K562 (cell line): ENCODE measurements around the gene HMGB1. TPM values are rescaled to one million over a fixed set of nuclear protein-coding genes. Genes with fewer than 3 reads are reported as not detected.

Source experiments
- C11orf30 ChIP-seq: fragments of 450-650 bp; IDR thresholded peaks from 2 replicates; pipeline ENCODE4 v1.6.1; 2016; ENCODE audit warnings: low read depth, mild to moderate bottlenecking
- CTBP1 ChIP-seq: fragments of 450-650 bp; IDR thresholded peaks from 2 replicates; pipeline ENCODE4 v1.6.1; 2016; ENCODE audit warnings: borderline replicate concordance
- ELF2 ChIP-seq: fragments of 250-450 bp; sonication (Bioruptor Pico); IDR thresholded peaks from 2 replicates; pipeline ENCODE4 v1.5.0; 2021; ENCODE audit warnings: mild to moderate bottlenecking
- HIVEP1 ChIP-seq: fragments of 250-450 bp; sonication (Bioruptor Pico); IDR thresholded peaks from 2 replicates; pipeline ENCODE4 v1.4.0; 2020; ENCODE audit warnings: mild to moderate bottlenecking
- HMG20B ChIP-seq: fragments of 250-450 bp; sonication (Bioruptor Pico); IDR thresholded peaks from 2 replicates; pipeline ENCODE4 v1.5.0; 2021; ENCODE audit warnings: mild to moderate bottlenecking
- PCBP1 ChIP-seq: fragments of 200-400 bp; formaldehyde crosslinking; IDR thresholded peaks from 2 replicates; pipeline ENCODE4 v1.6.1; 2018; ENCODE audit warnings: mild to moderate bottlenecking, low read depth, low read length; ENCODE audit not compliant: poor library complexity, severe bottlenecking
- POLR2H ChIP-seq: IDR thresholded peaks from 2 replicates; pipeline ENCODE4 v1.6.1; 2016; ENCODE audit warnings: missing genetic modification characterization, low read depth, mild to moderate bottlenecking, control low read depth, missing compliant biosample characterization, moderate library complexity
- RCOR1 ChIP-seq, 2 experiments: IDR thresholded peaks; 2 replicates each; pipeline ENCODE4 v1.6.1; 2012; ENCODE audit warnings: low read depth in 2 of 2, low read length in 2 of 2, borderline replicate concordance in 1 of 2, improper control_type of control experiment in 1 of 2
- polyA plus RNA-seq, 8 experiments: library from polyadenylated mRNA; depleted of rRNA in 4 of 8; stranded (reverse) in 5 of 8; unstranded in 3 of 8; fragments of >200 nt; fragmentation: Nextera tagmentation in 2 of 8; fragmentation: Illumina TruSeq in 1 of 8; extraction: Ambion mirVana in 2 of 8; extraction: Trizol in 1 of 8; gene quantifications; 2 replicates each; pipeline versions ENCODE4 v1.2.1 to v1.2.3, GENCODE V29; 2011 to 2014; ENCODE audit warnings: inconsistent platforms in 1 of 8, missing spikeins in 1 of 8
- total RNA-seq, 7 experiments: library from RNA; depleted of rRNA in 6 of 7; stranded (reverse); fragments of >200 nt in 6 of 7; fragmentation: Illumina TruSeq in 2 of 7; extraction: Trizol in 2 of 7; gene quantifications; 2 replicates each; pipeline versions ENCODE4 v1.2.1 to v1.2.3, GENCODE V29; 2011 to 2021; ENCODE audit warnings: low replicate concordance in 1 of 7
- TF ChIP-seq, protein P1 (sequence below): fragments of 250-450 bp; sonication (Bioruptor Pico); IDR thresholded peaks from 2 replicates; pipeline ENCODE4 v1.4.0; 2020
- TF ChIP-seq, protein P2 (sequence below): sonication (generic); formaldehyde crosslinking; IDR thresholded peaks from 2 replicates; pipeline ENCODE4 v1.8.0; 2022; ENCODE audit warnings: missing genetic modification reagents, mild to moderate bottlenecking, moderate library complexity, borderline replicate concordance
- TF ChIP-seq, protein P3 (sequence below): fragments of 450-650 bp; IDR thresholded peaks from 2 replicates; pipeline ENCODE4 v1.6.1; 2018; ENCODE audit not compliant: partially characterized antibody
- TF ChIP-seq, protein P4 (sequence below), 2 experiments: IDR thresholded peaks; 2 replicates each; pipeline ENCODE4 v1.6.1; 2011; ENCODE audit warnings: borderline replicate concordance in 1 of 2, control low read depth in 1 of 2, low read depth in 1 of 2, low read length in 1 of 2, mild to moderate bottlenecking in 1 of 2, mixed read lengths in 1 of 2, moderate library complexity in 1 of 2; ENCODE audit not compliant: insufficient read depth in 1 of 2, insufficient read length in 1 of 2, poor library complexity in 1 of 2, severe bottlenecking in 1 of 2; ENCODE audit errors: extremely low read depth in 1 of 2

The HMGB1 gene
- total and polyA plus RNA-seq, 9 of the 15 experiments (the other 6 are each of a cell fraction or from before 2014, with no cell fraction given): 442 to 1,896 (median 933) TPM

DNA sequence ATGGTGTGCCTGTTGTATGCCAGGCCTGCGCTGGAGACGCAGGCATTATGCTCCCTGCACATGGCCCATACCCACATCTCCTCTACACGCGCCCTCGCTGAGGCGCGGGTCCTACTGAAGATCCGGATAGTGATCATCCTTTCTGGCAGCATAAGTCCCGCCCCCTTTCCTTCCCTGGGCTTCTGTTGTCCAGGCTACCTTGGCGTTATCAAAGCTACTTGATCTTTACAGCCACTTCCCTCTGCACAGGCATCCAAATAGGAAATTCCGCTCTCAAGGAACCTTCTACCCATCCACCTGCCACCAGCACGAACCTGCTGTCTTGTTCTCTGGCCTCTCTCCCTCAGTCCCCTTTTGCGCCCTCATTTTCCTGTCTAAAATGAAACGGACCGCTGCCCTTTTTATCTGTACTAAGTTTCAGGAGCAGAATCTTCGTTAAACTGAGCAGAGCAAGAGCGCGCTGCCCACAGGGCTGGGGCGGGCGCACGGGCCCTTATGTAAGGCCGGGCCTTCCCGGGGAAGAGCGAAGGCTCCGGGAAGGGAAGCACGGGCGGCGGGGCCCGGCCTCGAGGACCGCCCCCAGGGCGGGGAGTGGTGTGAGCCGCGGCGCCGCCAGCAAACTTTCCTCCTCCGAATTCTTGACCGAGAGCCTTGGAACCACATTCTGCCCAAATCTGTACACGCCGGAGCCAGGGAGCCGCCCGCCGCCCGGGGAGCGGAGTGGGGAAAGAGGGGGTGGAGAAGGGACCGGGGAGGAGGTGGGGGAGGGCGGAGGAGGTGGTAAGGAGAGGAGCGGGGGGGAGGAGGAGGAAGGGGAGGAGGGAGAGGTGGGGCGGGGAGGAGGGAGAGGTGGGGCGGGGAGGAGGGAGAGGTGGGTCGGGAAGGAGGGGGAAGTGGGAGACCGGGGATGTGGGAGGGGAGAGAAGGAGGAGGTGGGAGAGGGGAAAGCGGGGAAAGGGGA lies 44.4 kb downstream of the HMGB1 start (continued):
- TF ChIP-seq, protein P1, sequence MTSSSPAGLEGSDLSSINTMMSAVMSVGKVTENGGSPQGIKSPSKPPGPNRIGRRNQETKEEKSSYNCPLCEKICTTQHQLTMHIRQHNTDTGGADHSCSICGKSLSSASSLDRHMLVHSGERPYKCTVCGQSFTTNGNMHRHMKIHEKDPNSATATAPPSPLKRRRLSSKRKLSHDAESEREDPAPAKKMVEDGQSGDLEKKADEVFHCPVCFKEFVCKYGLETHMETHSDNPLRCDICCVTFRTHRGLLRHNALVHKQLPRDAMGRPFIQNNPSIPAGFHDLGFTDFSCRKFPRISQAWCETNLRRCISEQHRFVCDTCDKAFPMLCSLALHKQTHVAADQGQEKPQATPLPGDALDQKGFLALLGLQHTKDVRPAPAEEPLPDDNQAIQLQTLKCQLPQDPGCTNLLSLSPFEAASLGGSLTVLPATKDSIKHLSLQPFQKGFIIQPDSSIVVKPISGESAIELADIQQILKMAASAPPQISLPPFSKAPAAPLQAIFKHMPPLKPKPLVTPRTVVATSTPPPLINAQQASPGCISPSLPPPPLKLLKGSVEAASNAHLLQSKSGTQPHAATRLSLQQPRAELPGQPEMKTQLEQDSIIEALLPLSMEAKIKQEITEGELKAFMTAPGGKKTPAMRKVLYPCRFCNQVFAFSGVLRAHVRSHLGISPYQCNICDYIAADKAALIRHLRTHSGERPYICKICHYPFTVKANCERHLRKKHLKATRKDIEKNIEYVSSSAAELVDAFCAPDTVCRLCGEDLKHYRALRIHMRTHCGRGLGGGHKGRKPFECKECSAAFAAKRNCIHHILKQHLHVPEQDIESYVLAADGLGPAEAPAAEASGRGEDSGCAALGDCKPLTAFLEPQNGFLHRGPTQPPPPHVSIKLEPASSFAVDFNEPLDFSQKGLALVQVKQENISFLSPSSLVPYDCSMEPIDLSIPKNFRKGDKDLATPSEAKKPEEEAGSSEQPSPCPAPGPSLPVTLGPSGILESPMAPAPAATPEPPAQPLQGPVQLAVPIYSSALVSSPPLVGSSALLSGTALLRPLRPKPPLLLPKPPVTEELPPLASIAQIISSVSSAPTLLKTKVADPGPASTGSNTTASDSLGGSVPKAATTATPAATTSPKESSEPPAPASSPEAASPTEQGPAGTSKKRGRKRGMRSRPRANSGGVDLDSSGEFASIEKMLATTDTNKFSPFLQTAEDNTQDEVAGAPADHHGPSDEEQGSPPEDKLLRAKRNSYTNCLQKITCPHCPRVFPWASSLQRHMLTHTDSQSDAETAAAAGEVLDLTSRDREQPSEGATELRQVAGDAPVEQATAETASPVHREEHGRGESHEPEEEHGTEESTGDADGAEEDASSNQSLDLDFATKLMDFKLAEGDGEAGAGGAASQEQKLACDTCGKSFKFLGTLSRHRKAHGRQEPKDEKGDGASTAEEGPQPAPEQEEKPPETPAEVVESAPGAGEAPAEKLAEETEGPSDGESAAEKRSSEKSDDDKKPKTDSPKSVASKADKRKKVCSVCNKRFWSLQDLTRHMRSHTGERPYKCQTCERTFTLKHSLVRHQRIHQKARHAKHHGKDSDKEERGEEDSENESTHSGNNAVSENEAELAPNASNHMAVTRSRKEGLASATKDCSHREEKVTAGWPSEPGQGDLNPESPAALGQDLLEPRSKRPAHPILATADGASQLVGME (CRISPR knock-in tag): no peak
- TF ChIP-seq HIVEP1 (CRISPR knock-in tag): no peak
- TF ChIP-seq PCBP1: peak; percentile 1
- TF ChIP-seq, protein P2, sequence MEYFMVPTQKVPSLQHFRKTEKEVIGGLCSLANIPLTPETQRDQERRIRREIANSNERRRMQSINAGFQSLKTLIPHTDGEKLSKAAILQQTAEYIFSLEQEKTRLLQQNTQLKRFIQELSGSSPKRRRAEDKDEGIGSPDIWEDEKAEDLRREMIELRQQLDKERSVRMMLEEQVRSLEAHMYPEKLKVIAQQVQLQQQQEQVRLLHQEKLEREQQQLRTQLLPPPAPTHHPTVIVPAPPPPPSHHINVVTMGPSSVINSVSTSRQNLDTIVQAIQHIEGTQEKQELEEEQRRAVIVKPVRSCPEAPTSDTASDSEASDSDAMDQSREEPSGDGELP (CRISPR knock-in tag): peak; percentile 17; the same call in 1 of the 2 replicates
- 0 out of 2 replicates have a peak, but pooled peaks have one; percentile 24 for TF ChIP-seq ELF2 (CRISPR knock-in tag)
- no peak for TF ChIP-seq HMG20B (CRISPR knock-in tag)
- TF ChIP-seq, protein P3, sequence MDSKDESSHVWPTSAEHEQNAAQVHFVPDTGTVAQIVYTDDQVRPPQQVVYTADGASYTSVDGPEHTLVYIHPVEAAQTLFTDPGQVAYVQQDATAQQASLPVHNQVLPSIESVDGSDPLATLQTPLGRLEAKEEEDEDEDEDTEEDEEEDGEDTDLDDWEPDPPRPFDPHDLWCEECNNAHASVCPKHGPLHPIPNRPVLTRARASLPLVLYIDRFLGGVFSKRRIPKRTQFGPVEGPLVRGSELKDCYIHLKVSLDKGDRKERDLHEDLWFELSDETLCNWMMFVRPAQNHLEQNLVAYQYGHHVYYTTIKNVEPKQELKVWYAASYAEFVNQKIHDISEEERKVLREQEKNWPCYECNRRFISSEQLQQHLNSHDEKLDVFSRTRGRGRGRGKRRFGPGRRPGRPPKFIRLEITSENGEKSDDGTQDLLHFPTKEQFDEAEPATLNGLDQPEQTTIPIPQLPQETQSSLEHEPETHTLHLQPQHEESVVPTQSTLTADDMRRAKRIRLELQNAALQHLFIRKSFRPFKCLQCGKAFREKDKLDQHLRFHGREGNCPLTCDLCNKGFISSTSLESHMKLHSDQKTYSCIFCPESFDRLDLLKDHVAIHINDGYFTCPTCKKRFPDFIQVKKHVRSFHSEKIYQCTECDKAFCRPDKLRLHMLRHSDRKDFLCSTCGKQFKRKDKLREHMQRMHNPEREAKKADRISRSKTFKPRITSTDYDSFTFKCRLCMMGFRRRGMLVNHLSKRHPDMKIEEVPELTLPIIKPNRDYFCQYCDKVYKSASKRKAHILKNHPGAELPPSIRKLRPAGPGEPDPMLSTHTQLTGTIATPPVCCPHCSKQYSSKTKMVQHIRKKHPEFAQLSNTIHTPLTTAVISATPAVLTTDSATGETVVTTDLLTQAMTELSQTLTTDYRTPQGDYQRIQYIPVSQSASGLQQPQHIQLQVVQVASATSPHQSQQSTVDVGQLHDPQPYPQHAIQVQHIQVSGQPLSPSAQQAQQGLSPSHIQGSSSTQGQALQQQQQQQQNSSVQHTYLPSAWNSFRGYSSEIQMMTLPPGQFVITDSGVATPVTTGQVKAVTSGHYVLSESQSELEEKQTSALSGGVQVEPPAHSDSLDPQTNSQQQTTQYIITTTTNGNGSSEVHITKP: peak; percentile 33
- no peak for TF ChIP-seq C11orf30
- TF ChIP-seq CTBP1: peak; percentile 45; the same call in 1 of the 2 replicates
- no peak for TF ChIP-seq POLR2H
- 0 out of 4 replicates have a peak, but pooled peaks of 1 of the 2 experiments have one; percentile 16 for TF ChIP-seq RCOR1 (IDR thresholded peaks at IDR 0.05; ENCODE audit: borderline replicate concordance in 1 of 2, low read depth in 2 of 2, low read length in 2 of 2)
- TF ChIP-seq, protein P4, sequence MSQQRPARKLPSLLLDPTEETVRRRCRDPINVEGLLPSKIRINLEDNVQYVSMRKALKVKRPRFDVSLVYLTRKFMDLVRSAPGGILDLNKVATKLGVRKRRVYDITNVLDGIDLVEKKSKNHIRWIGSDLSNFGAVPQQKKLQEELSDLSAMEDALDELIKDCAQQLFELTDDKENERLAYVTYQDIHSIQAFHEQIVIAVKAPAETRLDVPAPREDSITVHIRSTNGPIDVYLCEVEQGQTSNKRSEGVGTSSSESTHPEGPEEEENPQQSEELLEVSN (IDR thresholded peaks at IDR 0.05; ENCODE audit: borderline replicate concordance in 1 of 2, extremely low read depth in 1 of 2, insufficient read depth in 1 of 2, insufficient read length in 1 of 2, low read depth in 1 of 2, low read length in 1 of 2, poor library complexity in 1 of 2, severe bottlenecking in 1 of 2): peak in 1 of 2 experiments; percentile 87
